ENCODE results near the gene ABHD16B. TPM values are rescaled to one million over a fixed set of nuclear protein-coding genes. Genes with fewer than 3 reads are reported as not detected.

ABHD16B gene
- total RNA-seq, 4 donors from 2014 or later, result not detected

- peaks cover 0 to 18% of the 10 kb centered on the region in 2 donors for H3K27me3 ChIP-seq
- no peaks in the 10 kb centered on the region for H3K36me3 ChIP-seq
- peak overlapping the region in 2 of 4 donors; percentile 9 to 31 for H3K27ac ChIP-seq
- TF ChIP-seq CTCF (IDR thresholded peaks at IDR 0.05) (no peak), POLR2A (IDR thresholded peaks at IDR 0.05) (no peak)
- H3K9me3 ChIP-seq, result no peaks in the 10 kb centered on the region
- peak overlapping the region in 1 of 4 donors; percentile 64 for H3K4me3 ChIP-seq
- DNase-seq, result no peak
- peaks cover 0 to 37% (median 11%) of the 10 kb centered on the region in 4 donors for H3K4me1 ChIP-seq
These were observed 32.8 kb upstream of the ABHD16B start for GRCh38 chr20:63828545-63828944.

- TF ChIP-seq CTCF (IDR thresholded peaks at IDR 0.05) (no peak), POLR2A (IDR thresholded peaks at IDR 0.05) (no peak)
- Histone ChIP-seq H3K9me3 (no peaks in the 10 kb centered on the region), H3K4me3 (peak overlapping the region in 1 of 4 donors; percentile 64), H3K36me3 (no peaks in the 10 kb centered on the region), H3K4me1 (peaks cover 0 to 37% (median 11%) of the 10 kb centered on the region in 4 donors), H3K27ac (peak overlapping the region in 2 of 4 donors; percentile 9 to 31), H3K27me3 (peaks cover 0 to 18% of the 10 kb centered on the region in 2 donors)
- DNase-seq, result no peak
These were observed 32.3 kb upstream of the ABHD16B start for GRCh38 chr20:63828951-63829350.

GRCh38 chr20:63829603-63829944 is 31.7 kb upstream of the ABHD16B start:
- Histone ChIP-seq H3K27me3 (peaks cover 0 to 18% of the 10 kb centered on the region in 2 donors), H3K27ac (peak overlapping the region; percentile 22 to 77 (median 62)), H3K4me1 (peaks cover 0 to 43% (median 11%) of the 10 kb centered on the region in 4 donors), H3K9me3 (no peaks in the 10 kb centered on the region), H3K36me3 (no peaks in the 10 kb centered on the region), H3K4me3 (peak overlapping the region in 3 of 4 donors; percentile 56 to 64 (median 61))
- no peak for DNase-seq
- TF ChIP-seq CTCF (IDR thresholded peaks at IDR 0.05) (no peak), POLR2A (IDR thresholded peaks at IDR 0.05) (no peak)

- peak overlapping the region; percentile 22 to 77 (median 62) for H3K27ac ChIP-seq
- peaks cover 0 to 18% of the 10 kb centered on the region in 2 donors for H3K27me3 ChIP-seq
- no peak for DNase-seq
- no peaks in the 10 kb centered on the region for H3K36me3 ChIP-seq
- peaks cover 0 to 49% (median 11%) of the 10 kb centered on the region in 4 donors for H3K4me1 ChIP-seq
- H3K4me3 ChIP-seq, result peak overlapping the region; percentile 38 to 64 (median 58)
- no peak for TF ChIP-seq POLR2A (IDR thresholded peaks at IDR 0.05)
- no peak for TF ChIP-seq CTCF (IDR thresholded peaks at IDR 0.05)
- no peaks in the 10 kb centered on the region for H3K9me3 ChIP-seq
These were observed 31.1 kb upstream of the ABHD16B start for GRCh38 chr20:63829945-63830835.

- H3K4me1 ChIP-seq, result peaks cover 0 to 52% (median 11%) of the 10 kb centered on the region in 4 donors
- H3K9me3 ChIP-seq, result no peaks in the 10 kb centered on the region
- TF ChIP-seq POLR2A (IDR thresholded peaks at IDR 0.05), result no peak
- TF ChIP-seq CTCF (IDR thresholded peaks at IDR 0.05), result no peak
- H3K27me3 ChIP-seq, result peaks cover 0 to 18% of the 10 kb centered on the region in 2 donors
- DNase-seq, result peak in 2 of 3 donors; percentile 64 to 70
- no peaks in the 10 kb centered on the region for H3K36me3 ChIP-seq
- peak within 1 kb of the TSS; percentile 53 to 77 (median 70) for H3K27ac ChIP-seq
- peak within 1 kb of the TSS; percentile 38 to 72 (median 62) for H3K4me3 ChIP-seq
These were observed 30.3 kb upstream of the ABHD16B start, which contains the start of gene ZBTB46 for GRCh38 chr20:63830841-63831588. ZBTB46 (minus strand) TSS chr20:63831264; CDS start chr20:63790757, 40,507 bp downstream.

Data from Peyer's patch (tissue), 4 donors.